HG02571 (cell line): ENCODE results near the gene CLDN4.
"Not testable (repeated sequence)": the region's sequence is repeated elsewhere in the genome, so short reads cannot be mapped to it uniquely, and the experiment has no call there.

Experiments
- ATAC-seq: cut with Tn5 transposase; IDR thresholded peaks from one replicate; pipeline ENCODE4 v1.9.1; 2021; ENCODE audit warnings: mild to moderate bottlenecking, moderate library complexity; ENCODE audit not compliant: unreplicated experiment

Gene CLDN4

GRCh38 chr7:73823257-73823656, 7.5 kb upstream of the CLDN4 start:
- no peak for ATAC-seq

GRCh38 chr7:73823873-73824592, 6.8 kb upstream of the CLDN4 start:
- ATAC-seq: no peak

GRCh38 chr7:73824986-73825385, 5.8 kb upstream of the CLDN4 start:
- no peak for ATAC-seq

- ATAC-seq: no peak
These were observed 3.2 kb upstream of the CLDN4 start for GRCh38 chr7:73827567-73828106.

DNA sequence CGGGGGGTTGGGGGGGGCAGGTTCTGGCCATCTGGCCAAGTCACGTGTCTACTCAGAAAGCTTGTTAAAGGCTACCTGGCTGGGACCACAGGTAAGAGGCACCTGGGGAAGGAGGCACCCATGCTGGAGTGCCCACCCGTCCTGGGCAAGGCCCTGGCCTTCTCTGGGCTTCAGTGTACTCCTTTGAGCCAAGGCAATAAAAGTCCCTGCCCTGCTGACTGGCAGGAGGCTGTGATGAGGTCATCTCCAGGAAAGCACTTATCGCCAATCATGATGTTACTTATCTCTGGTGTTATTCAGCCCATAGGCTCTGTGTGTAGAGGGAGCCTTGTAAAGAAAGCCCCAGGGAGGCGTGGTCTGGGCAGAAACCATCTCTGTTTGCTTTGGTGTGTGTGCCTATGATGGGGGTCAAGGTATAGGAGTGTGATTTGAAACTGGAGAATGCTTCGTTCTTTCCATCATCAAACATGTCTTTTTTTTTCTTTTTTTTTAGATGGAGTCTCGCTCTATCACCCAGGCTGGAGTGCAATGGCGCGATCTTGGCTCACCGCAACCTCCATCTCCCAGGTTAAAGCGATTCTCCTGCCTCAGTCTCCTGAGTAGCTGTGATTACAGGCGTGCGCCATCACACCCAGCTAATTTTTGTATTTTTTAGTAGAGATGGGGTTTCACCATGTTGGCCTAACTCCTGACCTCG, 2.5 kb upstream of the CLDN4 start:
- no peak for ATAC-seq

DNA sequence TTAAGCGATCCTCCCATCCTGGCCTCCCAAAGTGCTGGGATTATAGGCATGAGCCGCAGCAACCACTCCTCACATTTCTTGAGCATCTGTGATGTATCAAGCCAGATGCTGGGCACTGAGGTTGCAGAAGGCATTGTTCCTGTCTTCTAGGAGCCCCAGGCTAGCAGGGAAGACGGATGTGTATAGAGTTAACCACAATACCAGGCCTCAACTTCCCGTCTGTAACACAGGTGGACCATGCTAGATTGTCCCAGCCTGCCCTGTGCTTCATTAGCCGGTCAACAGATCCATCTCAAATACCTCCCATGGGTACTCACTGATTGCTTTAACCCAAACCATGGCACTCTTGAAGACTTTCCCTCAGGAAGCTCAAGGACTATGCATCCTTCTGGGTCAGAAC, 1.8 kb upstream of the CLDN4 start:
- ATAC-seq: no peak

- no peak for ATAC-seq
These were observed 1.3 kb upstream of the CLDN4 start for GRCh38 chr7:73829505-73829904.

DNA sequence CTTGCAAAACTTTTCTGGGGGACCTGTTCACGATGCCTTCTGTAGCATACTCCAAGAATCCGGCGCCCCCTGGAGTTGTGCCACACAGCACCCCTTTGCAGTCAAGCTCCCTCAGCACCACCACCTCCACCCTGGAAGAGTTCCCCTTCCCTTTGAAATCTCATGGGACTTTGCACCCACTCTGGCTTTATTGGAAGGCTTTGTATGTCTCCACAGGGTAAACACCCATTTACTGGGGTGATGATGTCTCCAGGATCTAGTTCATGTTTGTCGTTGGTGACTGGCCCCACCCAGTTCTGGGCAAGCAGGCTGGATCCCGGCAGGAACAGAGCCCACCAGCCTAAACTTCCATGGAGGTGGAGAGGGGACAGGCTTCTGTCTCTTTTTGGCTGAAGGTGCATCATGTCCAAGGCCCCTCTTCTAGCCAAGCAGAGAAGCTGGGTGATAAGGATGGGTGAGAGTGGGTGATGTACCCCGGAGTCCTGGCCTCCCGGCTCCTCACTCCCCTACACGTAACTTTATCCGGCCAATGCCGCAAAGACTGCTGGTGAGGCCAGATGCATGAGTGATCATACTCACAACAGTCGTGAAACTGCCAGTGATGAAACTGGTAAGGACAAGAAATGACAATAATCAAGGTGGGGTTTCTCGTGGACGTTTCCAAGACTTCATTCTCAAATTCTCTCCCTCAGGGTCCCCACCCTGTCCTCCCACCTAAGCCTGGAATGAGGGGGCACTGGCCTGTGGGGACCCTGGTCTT, 695 bp upstream of the CLDN4 start:
- no peak for ATAC-seq

- no peak for ATAC-seq
These were observed 713 bp downstream of the CLDN4 start for GRCh38 chr7:73831584-73831833.

DNA sequence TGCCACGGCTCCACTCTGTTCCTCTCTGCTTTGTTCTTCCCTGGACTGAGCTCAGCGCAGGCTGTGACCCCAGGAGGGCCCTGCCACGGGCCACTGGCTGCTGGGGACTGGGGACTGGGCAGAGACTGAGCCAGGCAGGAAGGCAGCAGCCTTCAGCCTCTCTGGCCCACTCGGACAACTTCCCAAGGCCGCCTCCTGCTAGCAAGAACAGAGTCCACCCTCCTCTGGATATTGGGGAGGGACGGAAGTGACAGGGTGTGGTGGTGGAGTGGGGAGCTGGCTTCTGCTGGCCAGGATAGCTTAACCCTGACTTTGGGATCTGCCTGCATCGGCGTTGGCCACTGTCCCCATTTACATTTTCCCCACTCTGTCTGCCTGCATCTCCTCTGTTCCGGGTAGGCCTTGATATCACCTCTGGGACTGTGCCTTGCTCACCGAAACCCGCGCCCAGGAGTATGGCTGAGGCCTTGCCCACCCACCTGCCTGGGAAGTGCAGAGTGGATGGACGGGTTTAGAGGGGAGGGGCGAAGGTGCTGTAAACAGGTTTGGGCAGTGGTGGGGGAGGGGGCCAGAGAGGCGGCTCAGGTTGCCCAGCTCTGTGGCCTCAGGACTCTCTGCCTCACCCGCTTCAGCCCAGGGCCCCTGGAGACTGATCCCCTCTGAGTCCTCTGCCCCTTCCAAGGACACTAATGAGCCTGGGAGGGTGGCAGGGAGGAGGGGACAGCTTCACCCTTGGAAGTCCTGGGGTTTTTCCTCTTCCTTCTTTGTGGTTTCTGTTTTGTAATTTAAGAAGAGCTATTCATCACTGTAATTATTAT, 1.2 kb downstream of the CLDN4 start:
- no peak for ATAC-seq

DNA sequence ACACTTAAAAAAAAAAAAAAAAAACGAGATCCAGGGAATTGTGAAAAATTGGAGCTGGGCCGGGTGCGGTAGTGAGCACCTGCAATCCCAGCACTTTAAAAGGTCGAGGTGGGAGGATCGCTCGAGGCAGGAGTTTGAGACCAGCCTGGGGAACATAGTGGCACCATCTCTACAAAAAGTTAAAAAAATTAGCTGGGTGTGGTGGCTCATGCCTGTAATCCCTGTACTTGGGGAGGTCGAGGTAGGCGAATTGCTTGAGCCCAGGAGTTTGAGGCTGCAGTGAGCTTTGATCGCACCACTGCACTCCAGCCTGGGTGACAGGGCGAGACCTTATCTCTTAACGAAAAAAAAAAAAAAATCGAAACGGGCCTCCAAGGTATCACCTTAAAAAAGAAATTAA, 2.0 kb downstream of the CLDN4 start:
- no peak for ATAC-seq

GRCh38 chr7:73833251-73833919, 2.6 kb downstream of the CLDN4 start:
- ATAC-seq: no peak

DNA sequence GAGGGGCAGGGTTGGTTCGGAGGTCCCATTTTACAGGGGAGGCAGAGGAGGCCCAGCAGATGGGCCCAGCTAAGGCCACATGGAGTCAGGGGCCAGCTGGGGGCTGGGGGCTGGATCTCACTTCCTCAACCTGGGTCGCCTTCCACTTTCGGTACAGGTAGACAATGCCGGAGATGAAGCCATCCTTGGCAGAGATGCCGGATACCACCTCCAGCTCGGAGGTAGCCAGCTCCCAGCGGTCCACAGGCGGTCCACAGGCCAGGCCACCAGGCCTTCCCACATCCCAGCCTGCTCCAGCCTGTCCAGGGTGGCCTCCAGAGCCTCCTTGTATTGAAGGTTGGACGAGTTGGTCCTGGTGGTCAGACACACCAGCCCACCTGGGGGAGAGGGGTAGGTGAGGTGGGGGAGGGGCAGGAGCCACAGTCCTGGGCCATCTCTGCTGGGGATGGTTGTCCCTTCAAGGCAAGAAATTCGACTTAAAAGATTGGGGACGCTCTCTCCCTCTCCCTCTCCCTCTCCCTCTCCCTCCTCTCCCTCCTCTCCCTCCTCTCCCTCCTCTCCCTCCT, 3.9 kb downstream of the CLDN4 start:
- no peak for ATAC-seq

DNA sequence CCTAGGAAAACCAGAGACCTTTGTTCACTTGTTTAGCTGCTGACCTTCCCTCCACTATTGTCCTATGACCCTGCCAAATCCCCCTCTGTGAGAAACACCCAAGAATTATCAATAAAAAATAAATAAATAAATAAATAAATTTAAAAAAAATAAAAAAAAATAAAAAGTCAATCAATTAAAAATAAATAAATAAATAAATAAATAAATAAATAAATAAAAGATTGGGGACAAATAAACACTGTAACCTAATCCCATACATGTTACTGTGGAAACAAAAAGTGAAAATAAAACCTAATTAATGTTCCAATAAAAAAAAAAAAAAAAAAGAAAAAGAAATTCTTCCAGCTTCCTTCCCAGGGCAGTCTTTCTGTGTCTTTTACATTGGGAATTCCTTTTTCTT, 6.4 kb downstream of the CLDN4 start:
- not testable (repeated sequence) for ATAC-seq

DNA sequence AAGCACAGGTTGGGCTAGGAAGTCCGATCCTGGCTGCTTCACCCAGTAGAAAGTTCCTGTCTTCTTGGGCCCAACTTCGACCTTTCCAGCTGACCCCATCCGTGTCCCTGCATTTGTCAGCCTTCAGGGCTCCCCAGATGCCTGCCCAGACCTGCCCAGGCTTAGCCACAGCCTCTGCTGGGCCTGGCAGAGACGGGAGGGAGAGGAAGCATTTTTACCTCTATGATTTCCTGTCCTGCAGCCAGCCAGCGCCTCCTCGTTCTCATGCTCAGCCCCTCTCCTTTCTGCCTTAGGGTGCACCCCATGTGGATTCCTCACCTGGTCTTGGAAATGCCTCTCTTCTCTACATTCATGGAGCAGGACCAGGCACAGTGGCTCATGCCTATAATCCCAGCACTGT, 7.8 kb downstream of the CLDN4 start:
- no peak for ATAC-seq

DNA sequence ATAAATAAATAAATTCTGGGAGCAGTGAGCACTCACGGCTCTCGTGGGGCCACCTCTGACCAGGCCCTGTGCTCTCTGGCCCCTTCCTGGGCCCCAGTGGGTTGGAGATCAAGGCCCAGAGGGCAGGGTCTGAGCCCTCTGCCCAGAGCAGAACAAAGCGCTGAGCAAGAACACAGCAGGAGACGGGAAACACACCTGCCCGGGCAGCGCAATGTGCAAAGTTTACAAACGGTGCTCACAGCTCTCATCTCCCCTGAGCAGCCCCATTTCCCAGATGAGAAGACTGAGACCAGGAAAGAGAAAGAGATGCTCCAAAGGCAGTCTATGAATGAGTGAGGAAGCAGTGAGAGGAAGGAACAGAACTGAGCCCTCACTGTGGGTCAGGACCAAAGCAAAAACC, 8.5 kb downstream of the CLDN4 start:
- ATAC-seq: no peak

- no peak for ATAC-seq
These were observed 9.2 kb downstream of the CLDN4 start for GRCh38 chr7:73839743-73840714.

- no peak for ATAC-seq
These were observed 10.1 kb downstream of the CLDN4 start for GRCh38 chr7:73840715-73841379.

- no peak for ATAC-seq
These were observed 10.9 kb downstream of the CLDN4 start for GRCh38 chr7:73841689-73842066.
